Left renal cortex interstitium (tissue), 4 donors: ENCODE measurements around the gene KIF7. TPM values are rescaled to one million over a fixed set of nuclear protein-coding genes. Genes with fewer than 3 reads are reported as not detected.

ENCODE experiments used
- DNase-seq, 4 donors: peaks; one replicate each; pipeline ENCODE4 v3.0.0-alpha.2; 2013; ENCODE audit warnings: low read depth in 4 of 4, low spot score in 2 of 4, missing footprints in 1 of 4
- polyA plus RNA-seq, 4 donors: library from polyadenylated mRNA; unstranded; fragments of 120-200 nt; gene quantifications; one replicate each; pipeline ENCODE4 v1.2.1, GENCODE V29; 2013; ENCODE audit not compliant: insufficient read length in 4 of 4

Gene KIF7
- polyA plus RNA-seq, 4 donors: 9.1 to 17.8 (median 14.9) TPM

- no peak for DNase-seq
Measured at GRCh38 chr15:89671687-89672086, 16.4 kb upstream of the KIF7 start.

GRCh38 chr15:89670971-89671560 is 15.8 kb upstream of the KIF7 start:
- DNase-seq: no peak

GRCh38 chr15:89669941-89670340 is 14.7 kb upstream of the KIF7 start:
- DNase-seq: no peak

GRCh38 chr15:89669309-89669865 is 14.1 kb upstream of the KIF7 start:
- DNase-seq: no peak

- DNase-seq: no peak
Measured at GRCh38 chr15:89668171-89668570, 12.9 kb upstream of the KIF7 start.

- no peak for DNase-seq
Measured at GRCh38 chr15:89667706-89667960, 12.4 kb upstream of the KIF7 start.

GRCh38 chr15:89666858-89667705 is 11.8 kb upstream of the KIF7 start:
- no peak for DNase-seq

GRCh38 chr15:89666184-89666857 is 11.1 kb upstream of the KIF7 start:
- DNase-seq: no peak

GRCh38 chr15:89665449-89666181 is 10.3 kb upstream of the KIF7 start:
- DNase-seq: no peak

GRCh38 chr15:89664441-89665350 is 9.4 kb upstream of the KIF7 start:
- DNase-seq: no peak

GRCh38 chr15:89662893-89663626 is 7.8 kb upstream of the KIF7 start:
- DNase-seq: peak in 1 of 4 donors; percentile 20

GRCh38 chr15:89660556-89660955 is 5.3 kb upstream of the KIF7 start:
- no peak for DNase-seq

- no peak for DNase-seq
Measured at GRCh38 chr15:89659295-89659694, 4.0 kb upstream of the KIF7 start.

GRCh38 chr15:89657686-89658200 is 2.5 kb upstream of the KIF7 start:
- DNase-seq: no peak

GRCh38 chr15:89656116-89656815 is 999 bp upstream of the KIF7 start:
- DNase-seq: no peak

- no peak for DNase-seq
Measured at GRCh38 chr15:89654301-89654761, 936 bp downstream of the KIF7 start.

GRCh38 chr15:89653578-89653977 is 1.7 kb downstream of the KIF7 start:
- DNase-seq: no peak

GRCh38 chr15:89652666-89653065 is 2.6 kb downstream of the KIF7 start:
- no peak for DNase-seq
